ENCODE results near the gene MALL.
"Not testable (repeated sequence)": the region's sequence is repeated elsewhere in the genome, so short reads cannot be mapped to it uniquely, and the experiment has no call there.

The MALL gene

DNA sequence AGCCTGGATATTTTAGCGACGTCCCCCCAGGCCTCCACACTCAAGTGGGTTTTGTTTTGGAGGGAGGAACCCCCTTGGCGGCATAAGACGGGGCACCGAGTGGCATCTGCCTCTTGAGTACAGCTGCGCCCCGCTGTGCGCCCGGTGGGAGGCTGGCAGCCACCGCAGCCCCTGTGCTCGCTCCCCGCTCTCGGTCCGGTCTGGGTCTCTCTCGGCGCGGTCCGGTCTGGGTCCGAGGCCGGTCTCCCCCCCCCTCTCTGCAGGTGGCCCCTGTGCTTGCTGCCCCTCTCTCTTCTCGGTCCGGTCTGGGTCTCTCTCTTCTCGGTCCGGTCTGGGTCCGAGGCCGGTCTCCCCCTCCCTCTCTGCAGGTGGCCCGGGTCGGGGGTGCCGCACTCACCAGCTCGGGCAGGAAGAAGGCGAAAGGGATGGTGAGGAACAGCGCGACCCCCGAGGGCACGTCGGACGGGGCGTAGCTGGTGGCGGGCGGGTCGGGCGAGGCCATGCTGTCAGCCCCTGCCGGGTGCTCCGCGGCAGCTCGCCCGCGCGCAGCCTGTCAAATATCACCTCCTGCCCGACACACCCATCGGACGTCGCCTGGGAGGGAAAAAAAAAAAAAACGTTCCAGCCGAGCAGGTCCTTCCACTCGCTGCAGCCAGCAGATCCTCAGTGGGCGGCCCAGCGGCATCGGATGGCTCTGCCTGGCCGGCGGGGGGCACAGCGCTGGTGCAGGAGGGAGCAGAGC, at the start of gene MALL:
TSS of gene MALL (minus strand) at position 532 of the 742 bp plus-strand sequence. CDS start at position 502, 30 bp downstream.
- no peak for DNase-seq (ENCODE audit: low spot score)

DNA sequence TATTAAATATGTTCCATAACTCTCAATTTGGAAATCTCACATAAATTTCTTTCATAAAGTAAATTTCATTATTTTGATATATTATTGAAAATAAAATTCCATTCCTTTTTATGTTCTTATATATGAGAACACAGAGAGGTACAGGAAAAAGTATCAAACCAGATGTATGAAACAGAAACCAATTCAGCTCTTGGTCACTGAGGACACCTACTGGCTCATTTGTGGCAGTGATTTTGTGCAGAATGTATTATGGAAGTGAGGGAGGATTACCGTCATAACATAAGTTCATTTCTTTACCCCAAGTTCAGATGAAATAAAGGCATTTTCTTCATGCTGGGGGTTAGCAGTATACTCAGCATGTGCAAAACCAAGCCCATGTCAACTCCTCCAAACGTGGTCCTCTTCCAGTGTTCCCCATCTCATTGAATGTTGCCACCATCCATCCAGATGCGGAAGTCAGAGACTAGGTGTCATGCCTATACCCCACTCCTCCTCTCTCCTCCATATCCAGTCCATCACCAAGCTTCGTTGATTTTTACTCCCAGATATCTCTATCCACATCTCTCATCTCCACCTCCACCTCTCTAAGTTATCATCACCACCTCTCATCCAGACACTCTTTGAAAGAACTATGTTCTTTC, 41.7 kb upstream of the MALL start:
- peak; percentile 29 for DNase-seq (ENCODE audit: low spot score)

DNA sequence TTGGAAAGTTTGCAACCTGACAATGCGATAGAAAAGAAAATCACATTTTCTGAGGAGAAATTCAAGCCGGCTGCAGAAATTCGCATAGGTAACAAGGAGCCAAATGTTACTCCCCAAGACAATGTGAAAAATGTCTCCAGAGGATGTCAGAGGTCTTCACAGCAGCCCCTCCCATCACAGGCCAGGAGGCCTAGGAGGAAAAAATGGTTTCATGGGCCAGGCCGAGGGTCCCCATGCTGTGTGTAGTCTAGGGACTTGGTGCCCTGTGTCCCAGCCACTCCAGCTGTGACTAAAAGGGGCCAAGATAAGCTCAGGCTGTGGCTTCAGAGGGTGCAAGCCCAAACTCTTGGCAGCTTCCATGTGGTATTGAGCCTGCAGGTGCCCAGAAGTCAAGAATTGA, 39.2 kb upstream of the MALL start:
- DNase-seq (ENCODE audit: low spot score) = not testable (repeated sequence)

- not testable (repeated sequence) for DNase-seq (ENCODE audit: low spot score)
Measured at GRCh38 chr2:110154188-110154587, 38.6 kb upstream of the MALL start.

DNA sequence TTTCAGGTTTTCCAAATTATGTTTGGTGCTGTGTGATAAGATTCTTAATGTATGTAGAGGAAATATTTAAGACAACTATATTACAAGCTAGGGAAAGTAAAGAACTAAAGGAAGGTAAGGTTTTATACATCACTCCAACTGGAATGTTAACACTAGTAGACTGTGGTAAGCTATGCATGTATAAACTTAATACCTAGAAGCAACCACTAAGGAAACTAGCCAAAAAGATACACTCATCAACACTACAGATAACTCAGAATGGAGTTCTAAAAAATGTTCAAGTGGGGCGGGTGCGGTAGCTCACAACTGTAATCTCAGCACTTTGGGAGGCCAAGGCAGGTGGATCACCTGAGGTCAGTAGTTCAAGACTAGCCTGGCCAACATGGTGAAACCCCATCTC, 37.8 kb upstream of the MALL start:
- DNase-seq (ENCODE audit: low spot score) = no peak

DNA sequence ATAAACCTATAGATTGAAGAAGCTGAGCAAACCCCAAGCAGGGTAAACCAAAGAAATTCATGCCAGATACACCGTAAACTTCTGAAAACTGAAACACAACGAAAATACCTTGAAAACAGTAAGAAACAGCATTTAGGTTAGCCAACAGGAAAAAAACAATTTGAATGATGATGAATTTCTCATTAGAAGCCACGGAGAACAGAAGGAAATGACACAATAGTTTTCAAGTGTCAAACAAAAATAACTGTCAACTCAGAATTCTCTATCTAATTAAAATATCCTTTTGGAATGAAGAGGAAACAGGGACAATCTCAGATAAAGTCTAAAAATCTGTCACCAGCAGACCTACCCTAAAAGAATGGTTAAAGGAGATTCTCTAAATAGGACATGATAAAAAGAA, 37.3 kb upstream of the MALL start:
- no peak for DNase-seq (ENCODE audit: low spot score)

- DNase-seq (ENCODE audit: low spot score) = no peak
Measured at GRCh38 chr2:110149330-110150220, 34.0 kb upstream of the MALL start.

- no peak for DNase-seq (ENCODE audit: low spot score)
Measured at GRCh38 chr2:110146945-110147332, 31.3 kb upstream of the MALL start.

DNA sequence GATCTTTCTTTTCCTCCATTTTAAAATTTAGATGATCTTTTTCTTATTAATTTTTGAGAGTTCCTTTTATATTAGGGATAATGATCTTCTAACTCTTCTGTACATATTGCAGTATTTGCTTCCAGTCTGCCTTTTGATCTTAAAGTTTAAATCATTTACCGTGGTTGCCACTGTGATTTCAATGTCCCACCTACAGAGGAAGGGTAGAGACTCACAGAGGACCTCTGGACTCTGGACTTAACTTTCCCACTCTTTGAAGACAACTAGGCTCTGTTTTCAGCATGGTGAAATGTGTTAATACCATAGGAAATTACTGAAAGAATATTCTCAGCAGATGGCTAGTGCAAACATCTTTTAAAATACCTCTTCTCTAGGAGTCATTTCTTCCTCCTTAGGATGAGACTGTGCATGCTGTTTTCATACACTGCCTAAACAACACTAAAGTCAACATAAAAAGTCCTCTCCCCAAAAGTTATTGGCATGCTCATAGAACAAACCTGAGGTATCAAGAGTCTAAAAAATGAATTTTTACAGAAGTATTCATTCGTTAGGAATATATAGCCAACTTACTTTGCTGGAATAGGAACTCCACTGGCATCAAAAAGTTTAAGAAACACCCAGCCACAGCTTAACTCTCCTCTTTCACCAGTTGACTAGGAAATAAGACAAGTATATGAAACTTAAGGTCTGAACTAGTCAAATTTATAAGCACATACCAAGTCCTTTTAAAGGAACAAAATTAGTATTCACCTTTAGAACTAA, 30.7 kb upstream of the MALL start:
- DNase-seq (ENCODE audit: low spot score) = no peak

- DNase-seq (ENCODE audit: low spot score) = no peak
Measured at GRCh38 chr2:110143982-110144381, 28.4 kb upstream of the MALL start.

GRCh38 chr2:110140401-110140800, 24.8 kb upstream of the MALL start:
- no peak for DNase-seq (ENCODE audit: low spot score)

GRCh38 chr2:110134025-110134424, 18.4 kb upstream of the MALL start:
- no peak for DNase-seq (ENCODE audit: low spot score)

GRCh38 chr2:110131166-110131565, 15.5 kb upstream of the MALL start:
- no peak for DNase-seq (ENCODE audit: low spot score)

DNA sequence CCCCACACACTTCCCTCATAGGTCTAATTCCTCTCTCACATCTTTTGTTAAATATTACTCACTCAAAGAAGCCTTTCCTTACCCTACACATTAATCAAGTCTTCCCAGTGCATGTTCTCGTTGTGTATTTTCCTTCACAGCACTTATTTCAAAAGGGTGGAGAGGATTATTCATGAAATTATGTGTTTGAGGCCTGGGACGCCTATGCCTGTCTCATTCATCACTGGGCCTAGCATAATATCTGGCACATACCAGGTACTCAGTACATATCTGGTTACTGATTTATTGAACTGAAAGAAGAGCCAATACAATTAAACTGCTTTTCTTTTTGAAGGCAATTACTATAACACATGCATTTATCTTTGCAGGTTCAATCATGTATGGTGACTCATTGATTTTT, 15.1 kb upstream of the MALL start:
- no peak for DNase-seq (ENCODE audit: low spot score)

DNA sequence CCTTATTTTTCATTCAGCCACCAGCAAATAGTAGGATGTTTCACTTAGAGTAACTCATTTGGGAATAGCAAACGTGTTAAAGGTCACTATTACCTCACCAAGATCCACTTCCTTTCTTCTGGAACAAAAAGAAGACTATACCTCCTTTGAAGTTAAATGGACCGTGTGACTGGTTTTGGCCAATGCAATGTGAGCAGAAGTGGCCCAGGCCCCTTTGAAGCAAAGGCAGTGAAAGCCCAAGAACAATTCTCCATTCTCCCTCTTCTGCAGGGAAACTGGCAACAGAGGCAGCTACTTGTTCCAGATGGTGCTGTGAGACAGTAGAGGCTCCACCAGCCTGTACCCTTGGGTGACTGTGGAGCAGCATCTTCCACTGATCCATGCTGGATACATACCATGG, 11.3 kb upstream of the MALL start:
- DNase-seq (ENCODE audit: low spot score) = peak; percentile 26

GRCh38 chr2:110126086-110126773, 10.6 kb upstream of the MALL start:
- DNase-seq (ENCODE audit: low spot score) = no peak

GRCh38 chr2:110124939-110125691, 9.5 kb upstream of the MALL start:
- no peak for DNase-seq (ENCODE audit: low spot score)

- DNase-seq (ENCODE audit: low spot score) = no peak
Measured at GRCh38 chr2:110124038-110124825, 8.6 kb upstream of the MALL start.

DNA sequence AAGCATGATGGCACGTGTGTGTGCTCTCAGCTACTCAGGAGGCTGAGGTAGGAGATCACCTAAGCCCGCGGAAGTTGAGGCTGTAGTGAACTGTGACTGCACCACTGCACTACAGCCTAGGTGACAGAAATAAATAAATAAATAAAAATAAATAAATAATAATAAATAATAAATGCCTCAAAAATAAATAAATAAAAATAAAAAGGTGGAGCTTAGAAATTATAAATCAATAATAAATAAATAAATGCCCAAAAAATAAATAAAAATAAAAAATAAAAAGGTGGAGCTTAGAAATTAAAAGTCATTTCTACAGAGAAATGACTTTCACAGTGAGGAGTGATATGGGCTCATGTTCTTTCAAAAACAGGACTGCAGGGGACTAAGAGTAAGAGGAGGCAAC, 6.0 kb upstream of the MALL start:
- DNase-seq (ENCODE audit: low spot score) = no peak

DNA sequence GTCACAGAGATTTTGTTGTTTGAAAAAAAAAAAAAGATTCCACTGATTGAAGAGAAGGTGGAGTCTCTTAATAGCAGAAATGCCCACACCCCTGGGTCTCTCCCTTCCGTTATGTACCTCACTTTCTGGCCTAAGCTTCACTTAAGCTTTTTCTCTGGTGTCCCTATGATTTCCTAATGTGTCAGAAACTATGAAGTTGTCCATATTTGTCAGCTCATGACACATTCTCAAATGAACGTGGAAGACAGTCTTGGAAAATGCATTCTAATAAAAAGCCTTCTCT, 5.4 kb upstream of the MALL start:
- no peak for DNase-seq (ENCODE audit: low spot score)
